ENCODE results near the gene IL1RL1.

Gene IL1RL1

GRCh38 chr2:102271844-102272243, 39.5 kb upstream of the IL1RL1 start:
- peak overlapping the region; percentile 89 for H2AFZ ChIP-seq (ENCODE audit: low read length)
- H3K9ac ChIP-seq (ENCODE audit: low read depth, low read length, poor library complexity, severe bottlenecking) = no peak overlapping the region
- H3F3A ChIP-seq (ENCODE audit: low read depth) = no peaks in the 10 kb centered on the region
- H3K4me1 ChIP-seq (ENCODE audit: insufficient read depth, low read length, poor library complexity, severe bottlenecking) = peaks cover 6% of the 10 kb centered on the region
- no peaks in the 10 kb centered on the region for H4K20me1 ChIP-seq (ENCODE audit: insufficient read depth, low read length, poor library complexity, severe bottlenecking)
- no peaks in the 10 kb centered on the region for H3K9me3 ChIP-seq (ENCODE audit: insufficient read depth, low read depth, low read length)
- H3K4me3 ChIP-seq (ENCODE audit: low read length, poor library complexity, severe bottlenecking) = peak overlapping the region; percentile 46
- H3K27me3 ChIP-seq (ENCODE audit: insufficient read depth, low read length, poor library complexity, severe bottlenecking) = no peaks in the 10 kb centered on the region
- peak overlapping the region; percentile 63 for H3K4me2 ChIP-seq (ENCODE audit: low read depth, low read length, poor library complexity, severe bottlenecking)
- no peaks in the 10 kb centered on the region for H3K9me2 ChIP-seq (replicated peaks; ENCODE audit: low read depth, low read length)
- no peaks in the 10 kb centered on the region for H3K79me2 ChIP-seq (ENCODE audit: insufficient read depth, low read length)
- H3K36me3 ChIP-seq (ENCODE audit: insufficient read depth, low read length) = no peaks in the 10 kb centered on the region
- TF ChIP-seq EZH2phosphoT487 (IDR thresholded peaks at IDR 0.05; ENCODE audit: borderline replicate concordance) (no peak), CTCF (conservative IDR thresholded peaks at IDR 0.05; ENCODE audit: low read length) (peak; percentile 67)

- H4K20me1 ChIP-seq (ENCODE audit: insufficient read depth, low read length, poor library complexity, severe bottlenecking) = no peaks in the 10 kb centered on the region
- no peaks in the 10 kb centered on the region for H3K9me3 ChIP-seq (ENCODE audit: insufficient read depth, low read depth, low read length)
- H2AFZ ChIP-seq (ENCODE audit: low read length) = no peak overlapping the region
- H3K4me2 ChIP-seq (ENCODE audit: low read depth, low read length, poor library complexity, severe bottlenecking) = no peak overlapping the region
- H3K36me3 ChIP-seq (ENCODE audit: insufficient read depth, low read length) = no peaks in the 10 kb centered on the region
- no peak overlapping the region for H3K9ac ChIP-seq (ENCODE audit: low read depth, low read length, poor library complexity, severe bottlenecking)
- H3F3A ChIP-seq (ENCODE audit: low read depth) = no peaks in the 10 kb centered on the region
- no peaks in the 10 kb centered on the region for H3K27me3 ChIP-seq (ENCODE audit: insufficient read depth, low read length, poor library complexity, severe bottlenecking)
- H3K4me1 ChIP-seq (ENCODE audit: insufficient read depth, low read length, poor library complexity, severe bottlenecking) = peaks cover 6% of the 10 kb centered on the region
- no peak overlapping the region for H3K4me3 ChIP-seq (ENCODE audit: low read length, poor library complexity, severe bottlenecking)
- TF ChIP-seq EZH2phosphoT487 (IDR thresholded peaks at IDR 0.05; ENCODE audit: borderline replicate concordance) (no peak), CTCF (conservative IDR thresholded peaks at IDR 0.05; ENCODE audit: low read length) (no peak)
- no peaks in the 10 kb centered on the region for H3K9me2 ChIP-seq (replicated peaks; ENCODE audit: low read depth, low read length)
- H3K79me2 ChIP-seq (ENCODE audit: insufficient read depth, low read length) = no peaks in the 10 kb centered on the region
Observed at GRCh38 chr2:102273619-102274211, 37.6 kb upstream of the IL1RL1 start.

GRCh38 chr2:102276549-102277201, 34.7 kb upstream of the IL1RL1 start:
- H3K4me3 ChIP-seq (ENCODE audit: low read length, poor library complexity, severe bottlenecking) = no peak overlapping the region
- no peaks in the 10 kb centered on the region for H3K9me2 ChIP-seq (replicated peaks; ENCODE audit: low read depth, low read length)
- H3K36me3 ChIP-seq (ENCODE audit: insufficient read depth, low read length) = no peaks in the 10 kb centered on the region
- H3K9me3 ChIP-seq (ENCODE audit: insufficient read depth, low read depth, low read length) = no peaks in the 10 kb centered on the region
- no peaks in the 10 kb centered on the region for H4K20me1 ChIP-seq (ENCODE audit: insufficient read depth, low read length, poor library complexity, severe bottlenecking)
- H3K27me3 ChIP-seq (ENCODE audit: insufficient read depth, low read length, poor library complexity, severe bottlenecking) = no peaks in the 10 kb centered on the region
- peaks cover 4% of the 10 kb centered on the region for H3K4me1 ChIP-seq (ENCODE audit: insufficient read depth, low read length, poor library complexity, severe bottlenecking)
- H2AFZ ChIP-seq (ENCODE audit: low read length) = no peak overlapping the region
- H3K79me2 ChIP-seq (ENCODE audit: insufficient read depth, low read length) = no peaks in the 10 kb centered on the region
- no peaks in the 10 kb centered on the region for H3F3A ChIP-seq (ENCODE audit: low read depth)
- no peak overlapping the region for H3K4me2 ChIP-seq (ENCODE audit: low read depth, low read length, poor library complexity, severe bottlenecking)
- no peak overlapping the region for H3K9ac ChIP-seq (ENCODE audit: low read depth, low read length, poor library complexity, severe bottlenecking)
- no peak for TF ChIP-seq CTCF (conservative IDR thresholded peaks at IDR 0.05; ENCODE audit: low read length)
- no peak for TF ChIP-seq EZH2phosphoT487 (IDR thresholded peaks at IDR 0.05; ENCODE audit: borderline replicate concordance)

Data from Loucy (cell line).